NCI-H1436 treated with DMSO at 0.1 percent for 48 hours (cell line): ENCODE measurements around the gene ORAI2.
"Not testable (repeated sequence)": the region's sequence is repeated elsewhere in the genome, so short reads cannot be mapped to it uniquely, and the experiment has no call there.

Source experiments
- DNase-seq: peaks from one replicate; lab custom pipeline; 2025; lab: John Stamatoyannopoulos, UW

Gene ORAI2

GRCh38 chr7:102433219-102434038 lies at the start of gene ORAI2:
TSS of gene ORAI2 (plus strand) at chr7:102433575. CDS start at chr7:102438957, 5,382 bp downstream.
- no peak for DNase-seq

GRCh38 chr7:102387064-102387463 lies 46.3 kb upstream of the ORAI2 start:
- no peak for DNase-seq

GRCh38 chr7:102389810-102390209 lies 43.6 kb upstream of the ORAI2 start:
- DNase-seq = no peak

- DNase-seq = no peak
Measured at GRCh38 chr7:102390697-102391484, 42.5 kb upstream of the ORAI2 start.

GRCh38 chr7:102392330-102392729 lies 41.0 kb upstream of the ORAI2 start:
- no peak for DNase-seq

- DNase-seq = no peak
Measured at GRCh38 chr7:102393467-102393866, 39.9 kb upstream of the ORAI2 start.

- DNase-seq = no peak
Measured at GRCh38 chr7:102395592-102395872, 37.8 kb upstream of the ORAI2 start.

- DNase-seq = peak; percentile 47
Measured at GRCh38 chr7:102395873-102396709, 37.3 kb upstream of the ORAI2 start, which contains the start of gene PRKRIP1. TSS of gene PRKRIP1 (plus strand) at chr7:102396363. CDS start at chr7:102396412, 49 bp downstream.

GRCh38 chr7:102396710-102397019 lies 36.7 kb upstream of the ORAI2 start:
- DNase-seq = no peak

- DNase-seq = no peak
Measured at GRCh38 chr7:102398543-102398942, 34.8 kb upstream of the ORAI2 start.

GRCh38 chr7:102400360-102400759 lies 33.0 kb upstream of the ORAI2 start:
- DNase-seq = no peak

- no peak for DNase-seq
Measured at GRCh38 chr7:102403563-102403962, 29.8 kb upstream of the ORAI2 start.

- no peak for DNase-seq
Measured at GRCh38 chr7:102404005-102404861, 29.1 kb upstream of the ORAI2 start.

GRCh38 chr7:102404862-102405188 lies 28.6 kb upstream of the ORAI2 start:
- not testable (repeated sequence) for DNase-seq

GRCh38 chr7:102407910-102408309 lies 25.5 kb upstream of the ORAI2 start:
- no peak for DNase-seq

GRCh38 chr7:102408530-102408929 lies 24.8 kb upstream of the ORAI2 start:
- DNase-seq = not testable (repeated sequence)

GRCh38 chr7:102409340-102409739 lies 24.0 kb upstream of the ORAI2 start:
- no peak for DNase-seq

GRCh38 chr7:102410123-102410522 lies 23.3 kb upstream of the ORAI2 start:
- no peak for DNase-seq

- DNase-seq = no peak
Measured at GRCh38 chr7:102410918-102411317, 22.5 kb upstream of the ORAI2 start.

- no peak for DNase-seq
Measured at GRCh38 chr7:102412548-102412947, 20.8 kb upstream of the ORAI2 start.

GRCh38 chr7:102413091-102413490 lies 20.3 kb upstream of the ORAI2 start:
- no peak for DNase-seq

- DNase-seq = no peak
Measured at GRCh38 chr7:102413611-102414010, 19.8 kb upstream of the ORAI2 start.
